Keratinocyte (primary cell): ENCODE data around the gene SMR3A.

Experiments used
- CTCF ChIP-seq, 3 experiments: IDR thresholded peaks in 1 of 3; conservative IDR thresholded peaks in 1 of 3; optimal IDR thresholded peaks in 1 of 3; 2 replicates in 2 of 3; 3 replicates in 1 of 3; pipeline versions ENCODE3 to v1.5.1; 2011; ENCODE audit warnings: low read length in 3 of 3, mild to moderate bottlenecking in 3 of 3, moderate library complexity in 2 of 3, control low read depth in 1 of 3, inconsistent platforms in 1 of 3; ENCODE audit not compliant: insufficient read depth in 2 of 3; ENCODE audit errors: extremely low read depth in 1 of 3
- EZH2 ChIP-seq: IDR thresholded peaks from one replicate; pipeline ENCODE4 v1.6.1; 2012; ENCODE audit warnings: inconsistent platforms, mild to moderate bottlenecking, low read length, moderate library complexity

DNA sequence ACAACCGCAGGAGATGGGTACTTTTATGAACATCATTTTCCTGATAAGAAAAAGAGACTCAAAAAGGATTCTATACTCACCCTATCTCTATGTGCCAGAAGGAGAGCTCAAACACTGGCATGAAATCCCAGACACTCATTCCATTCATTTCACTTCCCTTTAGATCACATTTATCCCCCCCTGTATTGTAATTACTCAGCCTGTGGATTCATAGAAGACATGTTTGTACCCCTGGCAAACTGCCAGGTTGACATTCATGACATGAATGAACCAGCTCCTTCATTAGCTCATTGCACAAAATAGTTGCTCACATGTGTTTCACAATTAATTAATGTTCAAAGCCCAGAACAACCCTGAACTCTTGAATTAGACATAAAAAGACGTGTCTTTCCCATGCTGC is 4.9 kb downstream of the SMR3A start:
- TF ChIP-seq CTCF (optimal IDR thresholded peaks at IDR 0.05 in 1 of 3, IDR thresholded peaks at IDR 0.05 in 1 of 3, conservative IDR thresholded peaks at IDR 0.05 in 1 of 3; ENCODE audit: extremely low read depth in 1 of 3, insufficient read depth in 2 of 3, low read length in 3 of 3) (no peak), EZH2 (no peak)
